Islet precursor cell (in vitro differentiated cells): ENCODE results near the gene SIGLEC9.
A peak's percentile ranks its signal among the peaks of the same experiment; 100 is the strongest.

ENCODE experiments used
- DNase-seq: peaks from one replicate; pipeline ENCODE4 v3.0.0-alpha.2; 2018

SIGLEC9 gene

GRCh38 chr19:51097796-51098195 is 26.9 kb upstream of the SIGLEC9 start:
- DNase-seq = no peak

GRCh38 chr19:51098365-51099046 is 26.2 kb upstream of the SIGLEC9 start:
- DNase-seq = no peak

GRCh38 chr19:51099047-51099382 is 25.7 kb upstream of the SIGLEC9 start:
- DNase-seq = no peak

- DNase-seq = no peak
Measured at GRCh38 chr19:51100601-51101000, 24.1 kb upstream of the SIGLEC9 start.

- DNase-seq = no peak
Measured at GRCh38 chr19:51101171-51101865, 23.4 kb upstream of the SIGLEC9 start.

- no peak for DNase-seq
Measured at GRCh38 chr19:51102991-51103390, 21.7 kb upstream of the SIGLEC9 start.

GRCh38 chr19:51103926-51104341 is 20.8 kb upstream of the SIGLEC9 start:
- no peak for DNase-seq

- no peak for DNase-seq
Measured at GRCh38 chr19:51107406-51108065, 17.2 kb upstream of the SIGLEC9 start.

- peak; percentile 100 for DNase-seq
Measured at GRCh38 chr19:51108066-51108804, 16.5 kb upstream of the SIGLEC9 start, which contains the start of gene CTU1. Gene CTU1, minus strand, starts transcription at chr19:51108409. Its CDS starts 3,840 bp downstream, at chr19:51104569.

GRCh38 chr19:51108805-51109146 is 15.9 kb upstream of the SIGLEC9 start:
- DNase-seq = no peak

- DNase-seq = no peak
Measured at GRCh38 chr19:51110666-51110971, 14.1 kb upstream of the SIGLEC9 start.

- peak; percentile 68 for DNase-seq
Measured at GRCh38 chr19:51111606-51112005, 13.1 kb upstream of the SIGLEC9 start.

GRCh38 chr19:51114087-51114729 is 10.5 kb upstream of the SIGLEC9 start:
- no peak for DNase-seq

- no peak for DNase-seq
Measured at GRCh38 chr19:51116736-51117286, 7.9 kb upstream of the SIGLEC9 start.

GRCh38 chr19:51119101-51119500 is 5.6 kb upstream of the SIGLEC9 start:
- DNase-seq = no peak

- DNase-seq = no peak
Measured at GRCh38 chr19:51119611-51120010, 5.1 kb upstream of the SIGLEC9 start.

GRCh38 chr19:51120160-51120559 is 4.5 kb upstream of the SIGLEC9 start:
- DNase-seq = no peak

- no peak for DNase-seq
Measured at GRCh38 chr19:51121257-51121656, 3.4 kb upstream of the SIGLEC9 start.

GRCh38 chr19:51122112-51122981 is 2.4 kb upstream of the SIGLEC9 start:
- no peak for DNase-seq

GRCh38 chr19:51123381-51123800 is 1.3 kb upstream of the SIGLEC9 start:
- no peak for DNase-seq

- no peak for DNase-seq
Measured at GRCh38 chr19:51123802-51124201, 904 bp upstream of the SIGLEC9 start.

- no peak for DNase-seq
Measured at GRCh38 chr19:51124216-51124615, 490 bp upstream of the SIGLEC9 start.
